Bronchial epithelial cell (primary cell): Measurements from ENCODE around the gene DTNBP1. TPM values are rescaled to one million over a fixed set of nuclear protein-coding genes. Genes with fewer than 3 reads are reported as not detected.
"Not testable (repeated sequence)": the region's sequence is repeated elsewhere in the genome, so short reads cannot be mapped to it uniquely, and the experiment has no call there.

ENCODE experiments used
- DNase-seq: peaks from one replicate; pipeline ENCODE4 v3.0.0-alpha.2; 2010; ENCODE audit warnings: low read depth
- FAIRE-seq: peaks from 2 replicates; lab custom pipeline; 2011; peaks lifted over from hg19 to GRCh38; lab: Jason Lieb, UNC
- H3K27me3 ChIP-seq: 2 replicates; pipeline ENCODE4 v1.5.1; 2011; ENCODE audit warnings: low read length; ENCODE audit not compliant: control insufficient read depth, insufficient read depth
- H3K36me3 ChIP-seq: 2 replicates; pipeline ENCODE4 v1.5.1; 2011; ENCODE audit warnings: low read length; ENCODE audit not compliant: control insufficient read depth, insufficient read depth
- H3K4me3 ChIP-seq: 2 replicates; pipeline ENCODE4 v1.5.1; 2011; ENCODE audit warnings: mild to moderate bottlenecking, low read depth, low read length, control low read depth
- CTCF ChIP-seq: IDR thresholded peaks from 2 replicates; pipeline ENCODE4 v1.5.1; 2011; ENCODE audit warnings: mild to moderate bottlenecking, moderate library complexity, low read length, control low read depth, inconsistent platforms; ENCODE audit not compliant: insufficient read depth, severe bottlenecking
- total RNA-seq: library from RNA; depleted of rRNA; stranded (reverse); fragments of >200 nt; gene quantifications from 2 replicates; pipeline ENCODE4 v1.2.1, GENCODE V29; 2014

DTNBP1 gene
- total RNA-seq, 1 donor from 2014 or later: 6.3 TPM

- Histone ChIP-seq H3K4me3 (no peak overlapping the region), H3K36me3 (no peaks in the 10 kb centered on the region), H3K27me3 (peaks cover 2% of the 10 kb centered on the region)
- DNase-seq (no peak), FAIRE-seq (no peak)
- TF ChIP-seq CTCF: no peak
These were observed 12.0 kb upstream of the DTNBP1 start for GRCh38 chr6:15674690-15675386.

- no peak for FAIRE-seq
These were observed 10.8 kb upstream of the DTNBP1 start for GRCh38 chr6:15673666-15674065.

GRCh38 chr6:15672818-15673217 lies 10.0 kb upstream of the DTNBP1 start:
- H3K4me3 ChIP-seq: no peak overlapping the region
- no peak for DNase-seq
- no peak for TF ChIP-seq CTCF
- no peak for FAIRE-seq
- H3K27me3 ChIP-seq: peaks cover 6% of the 10 kb centered on the region
- no peaks in the 10 kb centered on the region for H3K36me3 ChIP-seq

More at GRCh38 chr6:15673666-15674065, 10.8 kb upstream of the DTNBP1 start:
- peaks cover 6% of the 10 kb centered on the region for H3K27me3 ChIP-seq
- no peak for TF ChIP-seq CTCF
- H3K36me3 ChIP-seq: no peaks in the 10 kb centered on the region
- DNase-seq: no peak
- no peak overlapping the region for H3K4me3 ChIP-seq

- Histone ChIP-seq H3K27me3 (peaks cover 6% of the 10 kb centered on the region), H3K36me3 (no peaks in the 10 kb centered on the region), H3K4me3 (no peak overlapping the region)
- DNase-seq: no peak
- FAIRE-seq: no peak
- no peak for TF ChIP-seq CTCF
These were observed 9.5 kb upstream of the DTNBP1 start for GRCh38 chr6:15672291-15672690.

GRCh38 chr6:15668918-15669317 lies 6.1 kb upstream of the DTNBP1 start:
- H3K27me3 ChIP-seq: peaks cover 6% of the 10 kb centered on the region
- no peak for TF ChIP-seq CTCF
- FAIRE-seq: no peak
- H3K4me3 ChIP-seq: no peak overlapping the region
- H3K36me3 ChIP-seq: no peaks in the 10 kb centered on the region
- no peak for DNase-seq

GRCh38 chr6:15666896-15667295 lies 4.1 kb upstream of the DTNBP1 start:
- not testable (repeated sequence) for FAIRE-seq, H3K27me3 ChIP-seq, DNase-seq, H3K36me3 ChIP-seq, H3K4me3 ChIP-seq
